ENCODE results near the gene TRMT61A. TPM values are rescaled to one million over a fixed set of nuclear protein-coding genes. Genes with fewer than 3 reads are reported as not detected.

Gene TRMT61A
- polyA plus RNA-seq, 1 of the 3 experiments (the other 2 are of a cell fraction): 15.8 TPM

DNA sequence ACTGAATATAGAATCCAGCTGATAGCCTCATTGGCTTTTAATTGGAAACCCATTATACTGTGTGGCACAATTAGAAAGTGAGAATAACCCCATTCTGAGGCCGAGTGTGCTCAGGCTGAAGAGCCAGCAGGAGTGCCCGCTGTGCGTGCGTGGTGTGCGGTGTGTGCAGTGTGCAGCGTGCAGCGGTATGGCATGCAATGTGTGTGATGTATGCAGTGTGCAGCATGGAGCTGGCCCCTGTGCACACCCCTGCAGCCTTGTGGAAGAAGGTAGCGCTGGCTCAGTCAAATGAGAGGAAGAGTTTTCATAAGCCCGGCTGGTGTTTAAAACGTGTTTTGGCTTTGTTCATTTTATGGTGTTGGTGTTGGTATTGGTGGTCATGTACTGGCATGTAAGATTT, 29.3 kb upstream of the TRMT61A start (continued):
- TF ChIP-seq, protein P1, sequence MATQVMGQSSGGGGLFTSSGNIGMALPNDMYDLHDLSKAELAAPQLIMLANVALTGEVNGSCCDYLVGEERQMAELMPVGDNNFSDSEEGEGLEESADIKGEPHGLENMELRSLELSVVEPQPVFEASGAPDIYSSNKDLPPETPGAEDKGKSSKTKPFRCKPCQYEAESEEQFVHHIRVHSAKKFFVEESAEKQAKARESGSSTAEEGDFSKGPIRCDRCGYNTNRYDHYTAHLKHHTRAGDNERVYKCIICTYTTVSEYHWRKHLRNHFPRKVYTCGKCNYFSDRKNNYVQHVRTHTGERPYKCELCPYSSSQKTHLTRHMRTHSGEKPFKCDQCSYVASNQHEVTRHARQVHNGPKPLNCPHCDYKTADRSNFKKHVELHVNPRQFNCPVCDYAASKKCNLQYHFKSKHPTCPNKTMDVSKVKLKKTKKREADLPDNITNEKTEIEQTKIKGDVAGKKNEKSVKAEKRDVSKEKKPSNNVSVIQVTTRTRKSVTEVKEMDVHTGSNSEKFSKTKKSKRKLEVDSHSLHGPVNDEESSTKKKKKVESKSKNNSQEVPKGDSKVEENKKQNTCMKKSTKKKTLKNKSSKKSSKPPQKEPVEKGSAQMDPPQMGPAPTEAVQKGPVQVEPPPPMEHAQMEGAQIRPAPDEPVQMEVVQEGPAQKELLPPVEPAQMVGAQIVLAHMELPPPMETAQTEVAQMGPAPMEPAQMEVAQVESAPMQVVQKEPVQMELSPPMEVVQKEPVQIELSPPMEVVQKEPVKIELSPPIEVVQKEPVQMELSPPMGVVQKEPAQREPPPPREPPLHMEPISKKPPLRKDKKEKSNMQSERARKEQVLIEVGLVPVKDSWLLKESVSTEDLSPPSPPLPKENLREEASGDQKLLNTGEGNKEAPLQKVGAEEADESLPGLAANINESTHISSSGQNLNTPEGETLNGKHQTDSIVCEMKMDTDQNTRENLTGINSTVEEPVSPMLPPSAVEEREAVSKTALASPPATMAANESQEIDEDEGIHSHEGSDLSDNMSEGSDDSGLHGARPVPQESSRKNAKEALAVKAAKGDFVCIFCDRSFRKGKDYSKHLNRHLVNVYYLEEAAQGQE (IDR thresholded peaks at IDR 0.05; ENCODE audit: low read depth, low read length): no peak
- no peak for TF ChIP-seq RAD21 (IDR thresholded peaks at IDR 0.05; ENCODE audit: low read length)
- no peak for TF ChIP-seq TCF12 (IDR thresholded peaks at IDR 0.05)
- no peak for TF ChIP-seq FOXM1 (IDR thresholded peaks at IDR 0.05; ENCODE audit: low read depth)
- TF ChIP-seq NFIC (IDR thresholded peaks at IDR 0.05; ENCODE audit: borderline replicate concordance): no peak

DNA sequence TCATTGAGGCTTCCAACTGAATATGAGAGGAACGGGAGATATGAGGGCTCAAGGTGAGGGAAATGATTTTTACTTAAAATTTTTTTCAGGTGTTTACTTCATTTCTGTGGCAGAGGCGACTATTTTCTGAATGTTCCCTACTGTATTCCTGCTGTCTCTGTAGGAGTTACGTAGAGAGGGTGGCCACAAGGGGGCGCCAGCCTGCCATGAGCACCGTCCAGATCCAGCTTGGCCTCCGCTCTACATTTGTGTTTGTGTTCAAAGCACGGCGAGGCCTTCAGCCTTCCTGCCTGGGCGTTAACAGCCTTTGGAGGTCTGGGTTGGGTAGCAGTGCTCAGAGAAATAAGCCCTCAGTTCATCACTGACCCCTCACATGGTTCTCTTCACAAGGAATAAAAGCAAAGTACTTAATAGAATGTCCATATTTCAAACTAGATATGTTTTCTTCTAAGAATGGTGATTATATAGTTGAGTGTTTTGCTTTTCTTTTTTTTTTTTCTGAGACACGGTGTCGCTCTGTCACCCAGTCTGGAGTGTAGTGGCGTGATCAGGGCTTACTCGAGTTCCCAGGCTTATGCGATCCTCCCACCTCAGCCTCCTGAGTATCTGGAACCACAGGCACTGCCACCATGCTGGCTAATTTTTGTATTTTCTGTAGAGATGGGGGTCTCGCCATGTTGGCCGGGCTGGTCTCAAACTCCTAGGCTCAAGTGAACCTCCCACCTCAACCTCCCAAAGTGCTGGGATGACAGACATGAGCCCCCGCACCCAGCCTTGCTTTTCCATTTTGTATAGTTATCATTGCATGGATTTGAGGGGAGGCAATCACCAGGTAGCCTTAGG, 28.6 kb upstream of the TRMT61A start:
- WGBS (ENCODE audit: low lambda C conversion rate): 50% methylated on average over 16 of the region's 17 CpGs
- Histone ChIP-seq H3K79me2 (ENCODE audit: insufficient read depth) (peaks cover 16% of the 10 kb centered on the region; the same call in 1 of the 2 replicates), H4K20me1 (ENCODE audit: insufficient read depth) (no peaks in the 10 kb centered on the region), H3K27ac (ENCODE audit: low read depth in 2 of 2, low read length in 1 of 2) (no peak overlapping the region), H3F3A (replicated peaks; ENCODE audit: insufficient read depth) (peaks cover 19% of the 10 kb centered on the region), H3K36me3 (replicated peaks in 1 of 2; ENCODE audit: control insufficient read depth in 1 of 2, insufficient read depth in 2 of 2, low read length in 1 of 2) (peaks cover 53 to 60% of the 10 kb centered on the region in 2 experiments), H3K9ac (no peak overlapping the region), H3K27me3 (ENCODE audit: insufficient read depth) (no peaks in the 10 kb centered on the region), H3K9me2 (no peaks in the 10 kb centered on the region), H3K4me2 (no peak overlapping the region), H3K4me1 (ENCODE audit: control insufficient read depth in 1 of 2, insufficient read depth in 2 of 2, low read depth in 1 of 2, low read length in 1 of 2) (peaks cover 0 to 6% of the 10 kb centered on the region in 2 experiments; a peak in 1 of 4 replicates), H3K4me3 (ENCODE audit: low read depth in 2 of 2, low read length in 1 of 2) (0 out of 4 replicates have a peak overlapping the region, but pooled peaks of 1 of the 2 experiments have one; percentile 16), H3K9me3 (no peaks in the 10 kb centered on the region), H2AFZ (ENCODE audit: low read depth) (no peak overlapping the region)
- ChIA-PET CTCF (interaction anchor here (0.5 to 9.3 kb wide), 34 partner anchors 9 to 363 kb away, joined by 3 to 120 read pairs (median 4); partner anchors contain the start of genes CKB and TRMT61A), POLR2A (interaction anchor here (0.8 kb wide), 1 partner anchor 9 kb away, joined by 4 read pairs; no protein-coding TSS in a partner anchor)
- peak; percentile 84 for DNase-seq
- TF ChIP-seq JUND (IDR thresholded peaks at IDR 0.05): no peak
- TF ChIP-seq RAD21 (IDR thresholded peaks at IDR 0.05; ENCODE audit: low read length): peak; percentile 78
- TF ChIP-seq, protein P2, sequence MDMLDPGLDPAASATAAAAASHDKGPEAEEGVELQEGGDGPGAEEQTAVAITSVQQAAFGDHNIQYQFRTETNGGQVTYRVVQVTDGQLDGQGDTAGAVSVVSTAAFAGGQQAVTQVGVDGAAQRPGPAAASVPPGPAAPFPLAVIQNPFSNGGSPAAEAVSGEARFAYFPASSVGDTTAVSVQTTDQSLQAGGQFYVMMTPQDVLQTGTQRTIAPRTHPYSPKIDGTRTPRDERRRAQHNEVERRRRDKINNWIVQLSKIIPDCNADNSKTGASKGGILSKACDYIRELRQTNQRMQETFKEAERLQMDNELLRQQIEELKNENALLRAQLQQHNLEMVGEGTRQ (IDR thresholded peaks at IDR 0.05; ENCODE audit: borderline replicate concordance, low read depth, low read length): no peak
- TF ChIP-seq, protein P3, sequence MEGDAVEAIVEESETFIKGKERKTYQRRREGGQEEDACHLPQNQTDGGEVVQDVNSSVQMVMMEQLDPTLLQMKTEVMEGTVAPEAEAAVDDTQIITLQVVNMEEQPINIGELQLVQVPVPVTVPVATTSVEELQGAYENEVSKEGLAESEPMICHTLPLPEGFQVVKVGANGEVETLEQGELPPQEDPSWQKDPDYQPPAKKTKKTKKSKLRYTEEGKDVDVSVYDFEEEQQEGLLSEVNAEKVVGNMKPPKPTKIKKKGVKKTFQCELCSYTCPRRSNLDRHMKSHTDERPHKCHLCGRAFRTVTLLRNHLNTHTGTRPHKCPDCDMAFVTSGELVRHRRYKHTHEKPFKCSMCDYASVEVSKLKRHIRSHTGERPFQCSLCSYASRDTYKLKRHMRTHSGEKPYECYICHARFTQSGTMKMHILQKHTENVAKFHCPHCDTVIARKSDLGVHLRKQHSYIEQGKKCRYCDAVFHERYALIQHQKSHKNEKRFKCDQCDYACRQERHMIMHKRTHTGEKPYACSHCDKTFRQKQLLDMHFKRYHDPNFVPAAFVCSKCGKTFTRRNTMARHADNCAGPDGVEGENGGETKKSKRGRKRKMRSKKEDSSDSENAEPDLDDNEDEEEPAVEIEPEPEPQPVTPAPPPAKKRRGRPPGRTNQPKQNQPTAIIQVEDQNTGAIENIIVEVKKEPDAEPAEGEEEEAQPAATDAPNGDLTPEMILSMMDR (IDR thresholded peaks at IDR 0.05): peak; percentile 97
- TF ChIP-seq, protein P4, sequence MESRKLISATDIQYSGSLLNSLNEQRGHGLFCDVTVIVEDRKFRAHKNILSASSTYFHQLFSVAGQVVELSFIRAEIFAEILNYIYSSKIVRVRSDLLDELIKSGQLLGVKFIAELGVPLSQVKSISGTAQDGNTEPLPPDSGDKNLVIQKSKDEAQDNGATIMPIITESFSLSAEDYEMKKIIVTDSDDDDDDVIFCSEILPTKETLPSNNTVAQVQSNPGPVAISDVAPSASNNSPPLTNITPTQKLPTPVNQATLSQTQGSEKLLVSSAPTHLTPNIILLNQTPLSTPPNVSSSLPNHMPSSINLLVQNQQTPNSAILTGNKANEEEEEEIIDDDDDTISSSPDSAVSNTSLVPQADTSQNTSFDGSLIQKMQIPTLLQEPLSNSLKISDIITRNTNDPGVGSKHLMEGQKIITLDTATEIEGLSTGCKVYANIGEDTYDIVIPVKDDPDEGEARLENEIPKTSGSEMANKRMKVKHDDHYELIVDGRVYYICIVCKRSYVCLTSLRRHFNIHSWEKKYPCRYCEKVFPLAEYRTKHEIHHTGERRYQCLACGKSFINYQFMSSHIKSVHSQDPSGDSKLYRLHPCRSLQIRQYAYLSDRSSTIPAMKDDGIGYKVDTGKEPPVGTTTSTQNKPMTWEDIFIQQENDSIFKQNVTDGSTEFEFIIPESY (IDR thresholded peaks at IDR 0.05; ENCODE audit: borderline replicate concordance, low read depth): no peak
- TF ChIP-seq, protein P1 (IDR thresholded peaks at IDR 0.05; ENCODE audit: low read depth, low read length): no peak
- TF ChIP-seq GATA2 (CRISPR knock-in tag; IDR thresholded peaks at IDR 0.05): no peak
- TF ChIP-seq, protein P5, sequence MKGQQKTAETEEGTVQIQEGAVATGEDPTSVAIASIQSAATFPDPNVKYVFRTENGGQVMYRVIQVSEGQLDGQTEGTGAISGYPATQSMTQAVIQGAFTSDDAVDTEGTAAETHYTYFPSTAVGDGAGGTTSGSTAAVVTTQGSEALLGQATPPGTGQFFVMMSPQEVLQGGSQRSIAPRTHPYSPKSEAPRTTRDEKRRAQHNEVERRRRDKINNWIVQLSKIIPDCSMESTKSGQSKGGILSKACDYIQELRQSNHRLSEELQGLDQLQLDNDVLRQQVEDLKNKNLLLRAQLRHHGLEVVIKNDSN (IDR thresholded peaks at IDR 0.05; ENCODE audit: borderline replicate concordance, low read depth): no peak
- no peak for TF ChIP-seq SIN3A (IDR thresholded peaks at IDR 0.05; ENCODE audit: borderline replicate concordance, low read depth, low read length)
- no peak for TF ChIP-seq RFX5 (IDR thresholded peaks at IDR 0.05; ENCODE audit: low read length)
- no peak for TF ChIP-seq FOXM1 (IDR thresholded peaks at IDR 0.05; ENCODE audit: low read depth)
- no peak for TF ChIP-seq TCF12 (IDR thresholded peaks at IDR 0.05)
- TF ChIP-seq RXRA (IDR thresholded peaks at IDR 0.05; ENCODE audit: borderline replicate concordance, low read depth): no peak

Data from SK-N-SH (cell line).